Measurements from ENCODE around the gene AK8. TPM values are rescaled to one million over a fixed set of nuclear protein-coding genes. Genes with fewer than 3 reads are reported as not detected.
"Not testable (repeated sequence)": the region's sequence is repeated elsewhere in the genome, so short reads cannot be mapped to it uniquely, and the experiment has no call there.

Gene AK8
- total RNA-seq, 1 experiment from 2014 or later = 2.5 TPM

GRCh38 chr9:132721661-132722060 lies 156.4 kb downstream of the AK8 start:
- no peaks in the 10 kb centered on the region for H3K79me2 ChIP-seq (ENCODE audit: insufficient read depth, low read length)
- H3K9me3 ChIP-seq (ENCODE audit: control insufficient read depth in 1 of 2, insufficient read depth in 1 of 2, low read depth in 1 of 2, low read length in 2 of 2) = no peaks in the 10 kb centered on the region
- ATAC-seq (no peak), DNase-seq (ENCODE audit: low read depth, low spot score) (no peak)
- H2AFZ ChIP-seq (ENCODE audit: low read depth, low read length, poor library complexity, severe bottlenecking) = no peak overlapping the region
- RAD21 ChIA-PET (ENCODE audit: low non-redundant PET in 1 of 2, low total read pairs in 2 of 2, uncharacterized antibody in 2 of 2, unreplicated experiment in 2 of 2) = no interaction called here
- H3K27ac ChIP-seq (ENCODE audit: low read depth, low read length) = no peak overlapping the region
- no peak overlapping the region for H3K9ac ChIP-seq (ENCODE audit: low read length)
- BruUV-seq (replicated peaks) = no TSS peak
- no peaks in the 10 kb centered on the region for H3K9me2 ChIP-seq (ENCODE audit: insufficient read depth)
- CTCF ChIA-PET = no interaction called here
- H3K36me3 ChIP-seq (ENCODE audit: control insufficient read depth in 1 of 2, insufficient read depth in 2 of 2, low read length in 2 of 2) = no peaks in the 10 kb centered on the region
- H3K27me3 ChIP-seq (ENCODE audit: insufficient read depth, low read length) = peaks cover 11% of the 10 kb centered on the region; the same call in 1 of the 2 replicates
- H3K4me2 ChIP-seq (ENCODE audit: low read length) = no peak overlapping the region
- POLR2A ChIA-PET = no interaction called here
- H3K4me3 ChIP-seq (replicated peaks in 1 of 2; ENCODE audit: low read depth in 1 of 2, low read length in 2 of 2) = no peak overlapping the region
- H3K4me1 ChIP-seq (ENCODE audit: control insufficient read depth in 1 of 2, insufficient read depth in 2 of 2, low read length in 2 of 2) = no peaks in the 10 kb centered on the region
- intact Hi-C loops (cut with micrococcal nuclease) = no loop called here
- TF ChIP-seq FOSL1 (IDR thresholded peaks at IDR 0.05; ENCODE audit: low read depth) (no peak), SP1 (IDR thresholded peaks at IDR 0.05; ENCODE audit: low read depth) (no peak), POLR2AphosphoS5 (IDR thresholded peaks at IDR 0.05; ENCODE audit: low read depth, low read length) (no peak), POLR2A (IDR thresholded peaks at IDR 0.05; ENCODE audit: borderline replicate concordance, extremely low read depth, insufficient read depth, insufficient read length) (no peak), EZH2 (IDR thresholded peaks at IDR 0.05) (no peak), YY1 (IDR thresholded peaks at IDR 0.05; ENCODE audit: extremely low read depth, insufficient replicate concordance, low read depth, low read length) (no peak), EZH2phosphoT487 (IDR thresholded peaks at IDR 0.05; ENCODE audit: borderline replicate concordance) (no peak), SRF (IDR thresholded peaks at IDR 0.05; ENCODE audit: low read depth) (no peak), ELF1 (IDR thresholded peaks at IDR 0.05; ENCODE audit: borderline replicate concordance, low read depth) (no peak), RAD21 (IDR thresholded peaks at IDR 0.05; ENCODE audit: low read depth) (no peak), ZBTB33 (IDR thresholded peaks at IDR 0.05; ENCODE audit: extremely low read depth, insufficient replicate concordance, low read length) (no peak), ZNF274 (IDR thresholded peaks at IDR 0.05; ENCODE audit: low read depth, low read length) (no peak), ZFX (IDR thresholded peaks at IDR 0.05) (no peak)
- TF ChIP-seq, protein P1, sequence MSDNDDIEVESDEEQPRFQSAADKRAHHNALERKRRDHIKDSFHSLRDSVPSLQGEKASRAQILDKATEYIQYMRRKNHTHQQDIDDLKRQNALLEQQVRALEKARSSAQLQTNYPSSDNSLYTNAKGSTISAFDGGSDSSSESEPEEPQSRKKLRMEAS (IDR thresholded peaks at IDR 0.05) = no peak
- no peaks in the 10 kb centered on the region for H4K20me1 ChIP-seq (ENCODE audit: insufficient read depth)

- H2AFZ ChIP-seq (ENCODE audit: low read depth, low read length, poor library complexity, severe bottlenecking); RAD21 ChIA-PET (ENCODE audit: low non-redundant PET in 1 of 2, low total read pairs in 2 of 2, uncharacterized antibody in 2 of 2, unreplicated experiment in 2 of 2); H3K4me2 ChIP-seq (ENCODE audit: low read length); H3K9me3 ChIP-seq (ENCODE audit: control insufficient read depth in 1 of 2, insufficient read depth in 1 of 2, low read depth in 1 of 2, low read length in 2 of 2); H3K9me2 ChIP-seq (ENCODE audit: insufficient read depth); POLR2A ChIA-PET; H3K36me3 ChIP-seq (ENCODE audit: control insufficient read depth in 1 of 2, insufficient read depth in 2 of 2, low read length in 2 of 2); H3K79me2 ChIP-seq (ENCODE audit: insufficient read depth, low read length); H3K4me3 ChIP-seq (replicated peaks in 1 of 2; ENCODE audit: low read depth in 1 of 2, low read length in 2 of 2); H3K4me1 ChIP-seq (ENCODE audit: control insufficient read depth in 1 of 2, insufficient read depth in 2 of 2, low read length in 2 of 2); H3K27ac ChIP-seq (ENCODE audit: low read depth, low read length); intact Hi-C loops (cut with micrococcal nuclease); BruUV-seq (replicated peaks); H4K20me1 ChIP-seq (ENCODE audit: insufficient read depth); H3K9ac ChIP-seq (ENCODE audit: low read length); CTCF ChIA-PET; ATAC-seq; DNase-seq (ENCODE audit: low read depth, low spot score): not testable (repeated sequence)
- H3K27me3 ChIP-seq (ENCODE audit: insufficient read depth, low read length) = peaks cover 11% of the 10 kb centered on the region; the same call in 1 of the 2 replicates
These were observed 159.6 kb downstream of the AK8 start for GRCh38 chr9:132718381-132718928.
